Tibial nerve (tissue), 4 donors: ENCODE data around the gene STK33. TPM values are rescaled to one million over a fixed set of nuclear protein-coding genes. Genes with fewer than 3 reads are reported as not detected.
A peak's percentile ranks its signal among the peaks of the same experiment; 100 is the strongest.

Experiments
- DNase-seq, 2 donors: peaks; one replicate each; pipeline ENCODE4 v3.0.0-alpha.2; 2019; ENCODE audit warnings: low spot score in 2 of 2
- H3K27ac ChIP-seq, 4 donors: fragments of 200-600 bp; sonication (generic) in 3 of 4; one replicate each; pipeline ENCODE4 v1.5.1; 2017 to 2019; ENCODE audit warnings: mild to moderate bottlenecking in 1 of 4
- H3K27me3 ChIP-seq, 2 donors: fragments of 200-600 bp; sonication (generic) in 1 of 2; one replicate each; pipeline versions ENCODE4 v1.5.1 to v1.6.0; 2017 to 2019
- H3K36me3 ChIP-seq, 3 donors: fragments of 200-600 bp; sonication (generic); one replicate each; pipeline ENCODE4 v1.5.1; 2018 to 2019
- H3K4me1 ChIP-seq, 4 donors: fragments of 200-600 bp; sonication (generic) in 3 of 4; one replicate each; pipeline ENCODE4 v1.5.1; 2017 to 2019
- H3K4me3 ChIP-seq, 4 donors: fragments of 200-600 bp; sonication (generic) in 3 of 4; one replicate each; pipeline ENCODE4 v1.5.1; 2017 to 2019; ENCODE audit warnings: mild to moderate bottlenecking in 1 of 4, moderate library complexity in 1 of 4
- H3K9me3 ChIP-seq, 4 donors: fragments of 200-600 bp; sonication (generic) in 3 of 4; one replicate each; pipeline ENCODE4 v1.5.1; 2017 to 2019
- EP300 ChIP-seq, 2 donors: sonication (generic); formaldehyde crosslinking; IDR thresholded peaks; one replicate each; pipeline ENCODE4 v1.6.1; 2017; ENCODE audit warnings: antibody characterized with exemption in 2 of 2, mild to moderate bottlenecking in 1 of 2
- POLR2A ChIP-seq, 2 donors: fragments of 450-650 bp; IDR thresholded peaks; one replicate each; pipeline ENCODE4 v1.6.1; 2017; ENCODE audit warnings: antibody characterized with exemption in 2 of 2, mild to moderate bottlenecking in 2 of 2, moderate library complexity in 2 of 2
- WGBS, 2 donors: methylation state at CpG; one replicate each; pipeline ENCODE4 v1.1.5; 2018; 5-methylcytosine and 5-hydroxymethylcytosine counted together
- total RNA-seq, 4 donors: library from RNA; depleted of rRNA; stranded (reverse); fragments of >200 nt; gene quantifications; one replicate each; pipeline ENCODE4 v1.1.0, GENCODE V29; 2016
- TF ChIP-seq, protein P1 (sequence below), 5 experiments: fragments of 200-600 bp in 3 of 5; fragments of 450-650 bp in 2 of 5; sonication (generic) in 3 of 5; IDR thresholded peaks; one replicate each; pipeline ENCODE4 v1.5.1; 2016 to 2019; ENCODE audit warnings: antibody characterized with exemption in 5 of 5, mild to moderate bottlenecking in 3 of 5, moderate library complexity in 2 of 5

STK33 gene
- total RNA-seq, 4 donors from 2014 or later: 3.6 to 6.8 (median 5.0) TPM

DNA sequence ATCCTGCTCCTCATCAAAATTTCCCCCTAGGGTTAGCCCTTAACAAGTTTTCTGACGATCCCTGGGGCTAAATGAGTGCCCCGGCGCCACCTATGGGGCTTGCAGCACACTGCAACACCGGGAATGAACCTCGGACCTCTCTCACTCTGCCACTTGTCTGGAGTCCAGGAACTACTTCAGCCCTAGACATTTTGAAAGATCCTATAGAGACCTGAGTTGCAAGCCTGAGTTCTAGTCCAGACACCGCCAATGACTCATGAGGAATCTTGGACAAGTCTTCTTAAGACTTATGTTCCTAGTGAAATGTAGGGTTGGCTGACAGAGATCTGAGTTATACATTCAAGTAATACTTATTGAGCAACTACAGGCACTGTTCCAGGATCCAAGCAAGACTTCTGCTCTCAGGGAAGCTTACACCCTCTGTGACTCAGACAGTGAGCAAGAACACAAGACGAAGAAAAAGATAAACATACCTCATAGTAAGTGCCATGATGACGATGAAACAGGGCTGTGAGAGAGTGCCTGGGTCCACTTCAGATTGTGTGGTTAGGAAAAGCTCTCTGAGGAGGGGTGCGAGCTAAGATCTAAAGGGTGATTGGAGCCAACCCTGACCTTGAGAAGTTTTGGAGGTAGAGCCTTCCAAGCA is 10.2 kb upstream of the STK33 start:
- no peak overlapping the region for H3K4me3 ChIP-seq
- DNase-seq: peak in 1 of 2 donors; percentile 51
- 29 to 30% methylated on average over 9 of the region's 9 CpGs for WGBS, 2 donors
- no peak overlapping the region for H3K27ac ChIP-seq
- no peaks in the 10 kb centered on the region for H3K27me3 ChIP-seq
- H3K4me1 ChIP-seq: peaks cover 0 to 3% (median 0%) of the 10 kb centered on the region in 4 donors
- no peaks in the 10 kb centered on the region for H3K36me3 ChIP-seq
- H3K9me3 ChIP-seq: no peaks in the 10 kb centered on the region
- TF ChIP-seq POLR2A (IDR thresholded peaks at IDR 0.05): no peak
- TF ChIP-seq, protein P1, sequence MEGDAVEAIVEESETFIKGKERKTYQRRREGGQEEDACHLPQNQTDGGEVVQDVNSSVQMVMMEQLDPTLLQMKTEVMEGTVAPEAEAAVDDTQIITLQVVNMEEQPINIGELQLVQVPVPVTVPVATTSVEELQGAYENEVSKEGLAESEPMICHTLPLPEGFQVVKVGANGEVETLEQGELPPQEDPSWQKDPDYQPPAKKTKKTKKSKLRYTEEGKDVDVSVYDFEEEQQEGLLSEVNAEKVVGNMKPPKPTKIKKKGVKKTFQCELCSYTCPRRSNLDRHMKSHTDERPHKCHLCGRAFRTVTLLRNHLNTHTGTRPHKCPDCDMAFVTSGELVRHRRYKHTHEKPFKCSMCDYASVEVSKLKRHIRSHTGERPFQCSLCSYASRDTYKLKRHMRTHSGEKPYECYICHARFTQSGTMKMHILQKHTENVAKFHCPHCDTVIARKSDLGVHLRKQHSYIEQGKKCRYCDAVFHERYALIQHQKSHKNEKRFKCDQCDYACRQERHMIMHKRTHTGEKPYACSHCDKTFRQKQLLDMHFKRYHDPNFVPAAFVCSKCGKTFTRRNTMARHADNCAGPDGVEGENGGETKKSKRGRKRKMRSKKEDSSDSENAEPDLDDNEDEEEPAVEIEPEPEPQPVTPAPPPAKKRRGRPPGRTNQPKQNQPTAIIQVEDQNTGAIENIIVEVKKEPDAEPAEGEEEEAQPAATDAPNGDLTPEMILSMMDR (IDR thresholded peaks at IDR 0.05): peak in 4 of 5 experiments; percentile 12 to 35 (median 26)
- TF ChIP-seq EP300 (IDR thresholded peaks at IDR 0.05): no peak

DNA sequence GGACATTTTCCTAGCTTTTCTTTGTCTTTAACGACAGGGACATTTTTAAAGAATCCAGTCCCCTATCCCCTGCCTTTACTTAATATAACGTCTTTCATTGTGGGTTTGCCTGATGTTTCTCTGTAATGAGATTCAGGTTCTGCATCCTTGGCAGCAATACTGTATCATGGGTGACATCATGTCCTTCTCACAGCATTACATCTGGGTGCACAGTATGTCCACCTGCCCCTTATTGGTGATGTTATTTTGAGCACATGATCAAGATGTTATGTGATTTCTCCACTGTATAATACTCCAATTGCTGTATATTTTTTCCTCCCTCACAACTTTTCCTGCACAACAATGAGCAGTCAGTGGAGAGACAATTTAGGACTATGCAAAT is 9.7 kb upstream of the STK33 start:
- no peak for DNase-seq
- no peak overlapping the region for H3K4me3 ChIP-seq
- TF ChIP-seq POLR2A (IDR thresholded peaks at IDR 0.05): no peak
- TF ChIP-seq EP300 (IDR thresholded peaks at IDR 0.05): no peak
- TF ChIP-seq, protein P1 (IDR thresholded peaks at IDR 0.05): no peak
- H3K4me1 ChIP-seq: peaks cover 0 to 3% (median 0%) of the 10 kb centered on the region in 4 donors
- H3K36me3 ChIP-seq: no peaks in the 10 kb centered on the region
- 68 to 81% methylated on average over 2 of the region's 2 CpGs for WGBS, 2 donors
- no peak overlapping the region for H3K27ac ChIP-seq
- H3K27me3 ChIP-seq: no peaks in the 10 kb centered on the region
- no peaks in the 10 kb centered on the region for H3K9me3 ChIP-seq

DNA sequence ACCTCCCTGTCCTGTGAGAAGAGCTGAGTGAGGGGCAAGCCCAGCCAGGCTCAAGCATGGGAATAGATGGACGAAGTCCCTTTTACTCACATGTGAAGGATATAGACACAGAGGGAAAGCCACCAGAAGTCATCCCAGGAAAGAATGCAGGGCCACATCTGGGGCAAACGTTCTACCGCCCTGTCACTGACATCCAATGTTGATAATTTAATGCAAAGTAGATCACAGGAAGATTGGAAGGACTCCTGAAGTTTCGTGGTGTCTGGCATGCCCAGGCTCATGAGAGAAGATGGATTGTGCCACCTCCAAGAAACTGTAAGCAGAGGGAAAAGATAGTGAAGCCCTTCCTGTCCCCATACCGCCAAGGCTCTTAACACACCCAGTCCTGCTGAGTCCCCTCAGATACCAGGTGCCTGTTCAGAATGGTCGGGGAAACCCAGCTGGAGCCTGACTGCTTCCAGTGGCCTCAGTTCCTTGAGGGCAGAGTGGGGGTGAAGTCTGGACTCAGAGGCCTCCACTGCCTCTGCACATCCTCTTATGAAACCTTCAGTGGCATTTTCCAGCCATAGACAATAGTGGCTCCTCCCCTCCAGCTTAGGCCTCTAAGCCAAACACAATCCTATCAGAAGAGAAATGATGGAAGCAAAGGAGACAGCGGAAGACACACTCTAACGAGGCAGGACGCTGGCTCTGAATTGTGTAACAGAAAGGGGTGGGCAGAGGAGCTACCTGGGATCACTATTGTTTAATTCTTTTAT is 7.5 kb upstream of the STK33 start:
- Histone ChIP-seq H3K27ac (no peak overlapping the region), H3K9me3 (no peaks in the 10 kb centered on the region), H3K4me1 (peaks cover 0 to 3% (median 0%) of the 10 kb centered on the region in 4 donors), H3K27me3 (peaks cover 0 to 5% of the 10 kb centered on the region in 2 donors), H3K36me3 (no peaks in the 10 kb centered on the region), H3K4me3 (no peak overlapping the region)
- no peak for DNase-seq
- TF ChIP-seq, protein P1 (IDR thresholded peaks at IDR 0.05): no peak
- no peak for TF ChIP-seq EP300 (IDR thresholded peaks at IDR 0.05)
- no peak for TF ChIP-seq POLR2A (IDR thresholded peaks at IDR 0.05)
- WGBS, 2 donors: 83 to 84% methylated on average over 9 of the region's 9 CpGs

DNA sequence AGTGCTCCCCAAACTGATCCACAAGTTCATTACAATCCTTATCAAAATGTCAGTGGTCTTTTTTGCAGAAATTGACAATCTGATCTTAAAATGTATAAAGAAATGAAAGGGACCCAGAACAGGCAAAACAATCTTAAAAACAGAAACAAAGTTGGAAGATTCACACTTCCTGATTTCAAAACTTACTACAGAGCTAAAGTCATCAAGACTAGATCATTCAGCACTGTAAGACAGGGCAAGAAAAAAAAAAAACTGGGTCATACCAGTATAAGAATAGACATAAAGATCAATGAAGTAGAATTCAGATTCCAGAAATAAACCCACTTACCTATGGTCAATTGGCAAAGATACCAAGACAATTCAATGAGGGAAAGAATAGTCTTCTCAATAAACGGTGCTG is 4.5 kb upstream of the STK33 start:
- Histone ChIP-seq H3K4me3 (no peak overlapping the region), H3K36me3 (no peaks in the 10 kb centered on the region), H3K27ac (no peak overlapping the region), H3K27me3 (peaks cover 0 to 30% of the 10 kb centered on the region in 2 donors), H3K9me3 (no peaks in the 10 kb centered on the region), H3K4me1 (peaks cover 0 to 10% (median 8%) of the 10 kb centered on the region in 4 donors)
- TF ChIP-seq EP300 (IDR thresholded peaks at IDR 0.05): no peak
- TF ChIP-seq POLR2A (IDR thresholded peaks at IDR 0.05): no peak
- TF ChIP-seq, protein P1 (IDR thresholded peaks at IDR 0.05): no peak
- 82 to 90% methylated on average over 1 of the region's 1 CpG for WGBS, 2 donors
- no peak for DNase-seq

DNA sequence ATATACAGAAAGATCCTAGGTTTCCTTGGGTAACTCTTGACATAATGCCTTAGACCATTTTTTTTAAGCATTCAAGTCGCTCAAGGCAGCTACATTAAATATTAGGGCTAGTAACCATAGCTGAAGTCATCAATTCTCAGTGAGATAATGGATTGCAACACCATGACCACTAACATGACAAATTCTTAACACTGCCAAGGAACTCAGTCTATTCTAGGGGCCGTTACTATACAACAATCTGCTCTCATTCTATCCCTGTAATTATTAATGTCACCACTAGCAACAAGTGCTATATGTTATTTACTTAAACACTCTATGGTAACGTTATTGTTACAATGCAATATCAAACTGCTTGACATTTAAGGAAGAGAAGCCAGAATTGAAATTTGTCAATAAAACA is 3.2 kb upstream of the STK33 start:
- WGBS, 2 donors: 57 to 60% methylated on average over 3 of the region's 3 CpGs
- Histone ChIP-seq H3K36me3 (no peaks in the 10 kb centered on the region), H3K27ac (no peak overlapping the region), H3K4me3 (no peak overlapping the region), H3K27me3 (peaks cover 0 to 43% of the 10 kb centered on the region in 2 donors), H3K9me3 (no peaks in the 10 kb centered on the region), H3K4me1 (peaks cover 0 to 10% (median 8%) of the 10 kb centered on the region in 4 donors)
- TF ChIP-seq, protein P1 (IDR thresholded peaks at IDR 0.05): no peak
- no peak for TF ChIP-seq EP300 (IDR thresholded peaks at IDR 0.05)
- TF ChIP-seq POLR2A (IDR thresholded peaks at IDR 0.05): no peak
- DNase-seq: no peak
